ENCODE results near the gene TYMS. TPM values are rescaled to one million over a fixed set of nuclear protein-coding genes. Genes with fewer than 3 reads are reported as not detected.

Gene TYMS
- total RNA-seq, 2 experiments from 2014 or later, result 90.7 to 196 TPM

DNA sequence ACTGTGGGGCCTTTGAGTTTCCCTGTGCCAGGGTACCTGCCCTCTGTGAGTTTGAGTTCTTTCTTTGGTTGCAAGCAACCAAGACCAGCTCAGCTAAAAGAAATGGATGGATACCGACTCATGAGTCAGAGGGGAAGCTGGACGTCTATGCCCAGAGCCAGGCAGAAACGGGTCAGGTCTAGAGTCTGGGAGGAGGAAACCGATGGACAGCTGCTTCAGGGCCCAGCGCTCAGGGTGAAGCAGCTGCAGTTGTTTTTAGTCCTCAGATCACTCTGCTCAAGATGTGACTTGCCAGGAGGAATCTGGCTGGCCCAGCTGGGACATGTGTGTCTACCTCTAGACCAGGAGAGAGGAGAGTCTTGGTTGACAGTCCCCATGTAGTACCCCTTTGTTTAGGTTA, 10.1 kb upstream of the TYMS start:
- H3K9me3 ChIP-seq (ENCODE audit: low read length), result no peaks in the 10 kb centered on the region
- no TSS peak for BruUV-seq (replicated peaks)
- intact Hi-C loops (cut with micrococcal nuclease; ENCODE audit: unreplicated experiment), result no loop called here
- peaks cover 11% of the 10 kb centered on the region for H3K4me1 ChIP-seq (ENCODE audit: insufficient read depth, low read length, poor library complexity, severe bottlenecking)
- POLR2A ChIA-PET, result no interaction called here
- no peak overlapping the region for H3K4me3 ChIP-seq (ENCODE audit: low read depth, low read length, poor library complexity, severe bottlenecking)
- H4K20me1 ChIP-seq (ENCODE audit: insufficient read depth, low read length), result peaks cover 22% of the 10 kb centered on the region
- H3K4me2 ChIP-seq (ENCODE audit: low read length), result no peak overlapping the region
- no peak for TF ChIP-seq EZH2phosphoT487 (IDR thresholded peaks at IDR 0.05; ENCODE audit: borderline replicate concordance, low read depth, low read length)
- TF ChIP-seq, protein P1, sequence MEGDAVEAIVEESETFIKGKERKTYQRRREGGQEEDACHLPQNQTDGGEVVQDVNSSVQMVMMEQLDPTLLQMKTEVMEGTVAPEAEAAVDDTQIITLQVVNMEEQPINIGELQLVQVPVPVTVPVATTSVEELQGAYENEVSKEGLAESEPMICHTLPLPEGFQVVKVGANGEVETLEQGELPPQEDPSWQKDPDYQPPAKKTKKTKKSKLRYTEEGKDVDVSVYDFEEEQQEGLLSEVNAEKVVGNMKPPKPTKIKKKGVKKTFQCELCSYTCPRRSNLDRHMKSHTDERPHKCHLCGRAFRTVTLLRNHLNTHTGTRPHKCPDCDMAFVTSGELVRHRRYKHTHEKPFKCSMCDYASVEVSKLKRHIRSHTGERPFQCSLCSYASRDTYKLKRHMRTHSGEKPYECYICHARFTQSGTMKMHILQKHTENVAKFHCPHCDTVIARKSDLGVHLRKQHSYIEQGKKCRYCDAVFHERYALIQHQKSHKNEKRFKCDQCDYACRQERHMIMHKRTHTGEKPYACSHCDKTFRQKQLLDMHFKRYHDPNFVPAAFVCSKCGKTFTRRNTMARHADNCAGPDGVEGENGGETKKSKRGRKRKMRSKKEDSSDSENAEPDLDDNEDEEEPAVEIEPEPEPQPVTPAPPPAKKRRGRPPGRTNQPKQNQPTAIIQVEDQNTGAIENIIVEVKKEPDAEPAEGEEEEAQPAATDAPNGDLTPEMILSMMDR (conservative IDR thresholded peaks at IDR 0.05; ENCODE audit: low read length), result no peak
- no peak for DNase-seq (ENCODE audit: low spot score)
- H2AFZ ChIP-seq (ENCODE audit: low read length), result no peak overlapping the region
- H3K9me2 ChIP-seq (ENCODE audit: insufficient read depth, low read length), result no peaks in the 10 kb centered on the region
- CTCF ChIA-PET (ENCODE audit: unreplicated experiment), result no interaction called here
- H3K36me3 ChIP-seq (ENCODE audit: insufficient read depth, low read length), result peaks cover 4% of the 10 kb centered on the region; the same call in 1 of the 2 replicates
- no peaks in the 10 kb centered on the region for H3K79me2 ChIP-seq (ENCODE audit: insufficient read depth, low read depth, low read length)
- H3K27ac ChIP-seq (ENCODE audit: low read depth, low read length, poor library complexity, severe bottlenecking), result no peak overlapping the region

DNA sequence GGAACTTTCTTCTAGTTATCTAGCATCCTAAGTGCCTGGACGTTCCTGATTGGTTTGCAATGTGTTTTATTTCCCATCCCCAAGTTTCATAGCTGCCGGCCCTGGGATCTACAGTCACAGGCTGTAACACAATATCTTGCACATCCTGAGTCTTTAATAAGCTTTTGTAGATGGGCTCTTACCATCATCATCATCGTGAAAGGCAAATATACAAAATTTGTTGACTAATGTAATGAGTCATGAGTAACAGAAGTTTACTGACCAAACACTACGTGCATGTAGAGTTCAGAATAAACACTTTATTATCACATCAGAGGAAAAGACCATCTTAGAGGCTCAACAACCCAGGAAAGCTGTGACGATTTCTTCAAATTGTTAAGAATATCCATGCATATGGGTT, 8.1 kb upstream of the TYMS start:
- intact Hi-C loops (cut with micrococcal nuclease; ENCODE audit: unreplicated experiment), result no loop called here
- Histone ChIP-seq H4K20me1 (ENCODE audit: insufficient read depth, low read length) (peaks cover 25% of the 10 kb centered on the region), H3K4me2 (ENCODE audit: low read length) (no peak overlapping the region), H3K9me3 (ENCODE audit: low read length) (no peaks in the 10 kb centered on the region), H2AFZ (ENCODE audit: low read length) (no peak overlapping the region), H3K9me2 (ENCODE audit: insufficient read depth, low read length) (no peaks in the 10 kb centered on the region), H3K4me3 (ENCODE audit: low read depth, low read length, poor library complexity, severe bottlenecking) (no peak overlapping the region), H3K79me2 (ENCODE audit: insufficient read depth, low read depth, low read length) (peaks cover 8% of the 10 kb centered on the region; the same call in 1 of the 2 replicates), H3K4me1 (ENCODE audit: insufficient read depth, low read length, poor library complexity, severe bottlenecking) (peaks cover 12% of the 10 kb centered on the region), H3K27ac (ENCODE audit: low read depth, low read length, poor library complexity, severe bottlenecking) (no peak overlapping the region), H3K36me3 (ENCODE audit: insufficient read depth, low read length) (peaks cover 9% of the 10 kb centered on the region; the same call in 1 of the 2 replicates)
- ChIA-PET CTCF (ENCODE audit: unreplicated experiment) (no interaction called here), POLR2A (no interaction called here)
- TF ChIP-seq, protein P1 (conservative IDR thresholded peaks at IDR 0.05; ENCODE audit: low read length), result no peak
- TF ChIP-seq EZH2phosphoT487 (IDR thresholded peaks at IDR 0.05; ENCODE audit: borderline replicate concordance, low read depth, low read length), result no peak
- BruUV-seq (replicated peaks), result no TSS peak
- no peak for DNase-seq (ENCODE audit: low spot score)

DNA sequence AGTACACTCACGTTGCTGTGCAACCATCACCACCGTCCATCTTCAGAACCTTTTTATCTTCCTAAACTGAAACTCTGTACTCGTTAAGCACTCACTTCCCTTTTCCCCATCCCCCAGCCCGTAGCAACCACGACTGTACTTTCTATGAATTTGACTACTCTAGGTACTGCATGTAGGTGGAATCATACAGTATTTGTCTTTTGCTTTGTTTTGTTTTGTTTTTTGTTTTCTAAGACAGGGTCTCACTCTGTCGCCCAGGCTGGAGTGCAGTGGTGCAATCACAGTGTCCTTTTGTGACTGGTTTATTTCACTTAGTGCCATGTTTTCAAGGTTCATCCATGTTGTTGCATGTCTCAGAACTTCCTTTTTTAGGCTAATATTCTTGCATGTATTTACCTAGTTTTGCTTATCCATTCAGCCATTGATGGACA, 7.0 kb upstream of the TYMS start:
- Histone ChIP-seq H3K79me2 (ENCODE audit: insufficient read depth, low read depth, low read length) (peaks cover 10% of the 10 kb centered on the region; the same call in 1 of the 2 replicates), H3K4me3 (ENCODE audit: low read depth, low read length, poor library complexity, severe bottlenecking) (no peak overlapping the region), H3K9me3 (ENCODE audit: low read length) (no peaks in the 10 kb centered on the region), H3K4me1 (ENCODE audit: insufficient read depth, low read length, poor library complexity, severe bottlenecking) (peaks cover 18% of the 10 kb centered on the region), H3K36me3 (ENCODE audit: insufficient read depth, low read length) (peaks cover 9% of the 10 kb centered on the region; the same call in 1 of the 2 replicates), H3K27ac (ENCODE audit: low read depth, low read length, poor library complexity, severe bottlenecking) (no peak overlapping the region), H3K4me2 (ENCODE audit: low read length) (peak overlapping the region; percentile 50), H4K20me1 (ENCODE audit: insufficient read depth, low read length) (peaks cover 25% of the 10 kb centered on the region), H2AFZ (ENCODE audit: low read length) (no peak overlapping the region), H3K9me2 (ENCODE audit: insufficient read depth, low read length) (no peaks in the 10 kb centered on the region)
- ChIA-PET CTCF (ENCODE audit: unreplicated experiment) (no interaction called here), POLR2A (no interaction called here)
- peak; percentile 63 for DNase-seq (ENCODE audit: low spot score)
- BruUV-seq (replicated peaks), result no TSS peak
- TF ChIP-seq, protein P1 (conservative IDR thresholded peaks at IDR 0.05; ENCODE audit: low read length), result no peak
- no peak for TF ChIP-seq EZH2phosphoT487 (IDR thresholded peaks at IDR 0.05; ENCODE audit: borderline replicate concordance, low read depth, low read length)
- intact Hi-C loops (cut with micrococcal nuclease; ENCODE audit: unreplicated experiment), result no loop called here

Data from OCI-LY7 (cell line).